ENCODE measurements around the gene PSMG2. TPM values are rescaled to one million over a fixed set of nuclear protein-coding genes. Genes with fewer than 3 reads are reported as not detected.

The PSMG2 gene
- total and polyA plus RNA-seq, 10 of the 15 experiments (the other 5 are each of a cell fraction or from before 2014, with no cell fraction given), result 88.5 to 268 (median 116) TPM

- no peak overlapping the region for H3K4me2 ChIP-seq (ENCODE audit: control insufficient read depth, insufficient read depth)
- WGBS (ENCODE audit: insufficient coverage, insufficient replicate concordance, low lambda C conversion rate, missing lambda C conversion rate), result 67% methylated on average over 3 of the region's 3 CpGs
- intact Hi-C loops (cut with micrococcal nuclease; ENCODE audit: unreplicated experiment), result no loop called here
- H3K9ac ChIP-seq (ENCODE audit: control insufficient read depth, insufficient read depth, low read length), result no peak overlapping the region
- H3K36me3 ChIP-seq (ENCODE audit: control insufficient read depth in 2 of 2, insufficient read depth in 2 of 2, low read length in 1 of 2), result peaks cover 0 to 2% of the 10 kb centered on the region in 2 experiments; a peak in 2 of 4 replicates
- H3K4me1 ChIP-seq (ENCODE audit: control insufficient read depth, insufficient read depth, low read length), result no peaks in the 10 kb centered on the region
- no peaks in the 10 kb centered on the region for H3K79me2 ChIP-seq (ENCODE audit: control insufficient read depth, insufficient read depth, low read length)
- POLR2A ChIA-PET, result no interaction called here
- no peaks in the 10 kb centered on the region for H3K27me3 ChIP-seq (replicated peaks in 1 of 2; ENCODE audit: control insufficient read depth in 2 of 2, insufficient read depth in 2 of 2, low read length in 1 of 2)
- peak; percentile 6; the same call in 1 of the 2 replicates for TF ChIP-seq SMC3 (IDR thresholded peaks at IDR 0.05; ENCODE audit: borderline replicate concordance, low read length)
- TF ChIP-seq RAD21 (IDR thresholded peaks at IDR 0.05; ENCODE audit: insufficient read depth, low read depth, low read length), result 0 out of 2 replicates have a peak, but pooled peaks have one; percentile 15
- peak in 1 of 3 experiments; percentile 33; a peak in 1 of 6 replicates for TF ChIP-seq CTCF (IDR thresholded peaks at IDR 0.05 in 2 of 3, conservative IDR thresholded peaks at IDR 0.05 in 1 of 3; ENCODE audit: control insufficient read depth in 2 of 3, extremely low read depth in 1 of 3, insufficient read depth in 1 of 3, low read depth in 3 of 3, low read length in 3 of 3)
- no peak for TF ChIP-seq ATF7 (IDR thresholded peaks at IDR 0.05; ENCODE audit: low read depth)
- no peak for TF ChIP-seq MTA3 (IDR thresholded peaks at IDR 0.05; ENCODE audit: borderline replicate concordance, low read length)
- ATAC-seq (peak; percentile 59; the same call in 2 of the 3 replicates), FAIRE-seq (no peak), DNase-seq (ENCODE audit: low read depth, low spot score) (no peak)
- SMC1A ChIA-PET (ENCODE audit: uncharacterized antibody, unreplicated experiment), result no interaction called here
- RAD21 ChIA-PET (ENCODE audit: unreplicated experiment), result no interaction called here
- no peak overlapping the region for H2AFZ ChIP-seq (ENCODE audit: control insufficient read depth, low read depth, low read length)
- H4K20me1 ChIP-seq (ENCODE audit: control insufficient read depth, insufficient read depth), result no peaks in the 10 kb centered on the region
- no peak overlapping the region for H3K4me3 ChIP-seq
- BruUV-seq (replicated peaks), result no TSS peak
- in situ Hi-C loops (cut with MboI), result no loop called here
- CTCF ChIA-PET, result interaction anchor here (0.7 to 1.0 kb wide), 2 partner anchors 209 to 249 kb away, joined by 3 to 4 read pairs; no protein-coding TSS in a partner anchor
- H3K9me3 ChIP-seq (replicated peaks; ENCODE audit: control insufficient read depth, insufficient read depth, low read length), result no peaks in the 10 kb centered on the region
- H3K27ac ChIP-seq (ENCODE audit: control insufficient read depth, insufficient read depth), result no peak overlapping the region
These were observed 16.7 kb upstream of the PSMG2 start for GRCh38 chr18:12686100-12686499.
